NCI-H2029 treated with DMSO at 0.1 percent for 48 hours (cell line): ENCODE data around the gene GPR68.
A peak's percentile ranks its signal among the peaks of the same experiment; 100 is the strongest.
"Not testable (repeated sequence)": the region's sequence is repeated elsewhere in the genome, so short reads cannot be mapped to it uniquely, and the experiment has no call there.

Source experiments
- DNase-seq: peaks from one replicate; lab custom pipeline; 2025; lab: John Stamatoyannopoulos, UW

GPR68 gene

DNA sequence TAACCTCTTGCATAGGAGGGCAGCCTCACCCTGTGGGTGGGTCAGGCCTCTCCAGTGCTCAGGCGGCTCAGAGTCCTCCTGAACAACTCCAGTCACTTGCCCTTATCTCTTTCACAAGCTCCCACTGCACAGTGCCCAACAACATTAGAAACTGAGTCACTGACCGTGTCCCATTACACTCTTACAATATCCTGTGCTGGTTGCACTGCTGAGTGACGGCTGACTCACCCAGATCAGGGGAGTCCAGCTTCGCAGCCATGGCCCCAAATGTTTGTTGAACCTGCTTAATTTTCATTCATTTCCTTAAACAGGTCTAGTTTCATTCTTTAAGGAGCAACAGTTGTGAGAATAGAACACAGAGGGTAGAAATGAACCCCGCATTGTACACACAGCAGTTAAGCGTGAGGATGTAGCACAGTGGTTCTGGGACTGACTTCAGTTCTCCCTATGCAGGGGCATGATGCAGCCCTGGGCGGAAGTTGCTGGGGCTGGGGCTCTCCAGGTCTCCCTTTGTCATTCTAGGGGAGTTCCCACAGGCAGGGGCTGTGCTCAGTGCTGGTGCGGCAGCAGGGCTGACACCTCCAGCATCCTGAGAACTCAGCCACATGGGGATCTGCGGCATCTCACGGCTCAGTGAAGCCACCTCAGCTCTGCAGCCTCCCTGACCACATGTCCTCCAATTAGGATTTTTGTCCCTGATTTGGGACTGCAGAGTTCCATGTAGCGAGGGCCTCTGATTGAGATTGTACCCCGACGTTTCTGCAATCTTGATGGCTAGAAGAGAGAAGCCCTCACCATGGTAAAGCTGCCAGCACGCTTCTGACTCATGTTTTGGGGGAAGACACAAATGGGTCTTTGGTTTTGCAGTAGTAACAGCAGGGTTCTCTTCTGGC, 16.1 kb downstream of the GPR68 start:
- DNase-seq, result no peak

DNA sequence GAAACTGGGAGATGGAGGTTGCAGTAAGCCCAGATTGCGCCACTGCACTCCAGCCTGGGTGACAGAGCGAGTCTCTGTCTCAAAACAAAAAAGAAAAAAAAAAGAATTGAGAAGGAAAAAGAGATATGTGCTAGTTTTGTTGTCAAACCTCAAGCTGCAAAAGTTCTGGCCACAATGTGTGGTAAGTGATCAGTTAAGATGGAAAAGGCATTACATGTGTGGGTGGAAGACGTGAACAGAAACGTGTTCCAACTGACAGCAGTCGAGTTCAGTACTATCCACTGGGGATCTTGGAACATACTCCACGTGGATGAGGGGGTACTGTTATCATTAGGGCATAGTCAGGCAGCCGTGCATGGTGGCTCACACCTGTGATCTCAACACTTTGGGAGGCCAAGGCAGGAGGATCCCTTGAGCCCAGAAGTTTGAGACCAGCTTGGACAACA, 17.3 kb downstream of the GPR68 start:
- DNase-seq, result no peak

- DNase-seq, result not testable (repeated sequence)
Observed at GRCh38 chr14:91226360-91226759, 18.1 kb downstream of the GPR68 start.

DNA sequence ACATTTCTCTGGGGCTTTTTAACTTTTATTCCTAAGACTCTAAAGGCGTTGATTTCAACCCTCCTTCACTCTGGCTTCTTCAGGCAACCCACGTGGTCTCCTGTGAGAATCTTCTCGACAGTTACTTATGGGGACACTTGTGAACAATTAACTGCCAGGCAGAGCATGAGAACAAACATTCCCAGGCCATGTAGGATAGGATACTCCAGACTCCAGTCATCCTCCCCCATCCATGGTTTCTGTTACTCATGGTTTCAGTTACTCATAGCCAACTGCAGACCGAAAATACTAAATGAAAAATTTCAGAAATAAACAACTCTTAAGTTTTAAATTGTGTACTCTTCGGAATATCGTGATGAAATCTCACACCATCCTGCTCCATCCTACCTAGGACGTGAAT, 19.5 kb downstream of the GPR68 start:
- DNase-seq, result peak; percentile 36

- peak; percentile 67 for DNase-seq
Observed at GRCh38 chr14:91223028-91223783, 21.3 kb downstream of the GPR68 start.

DNA sequence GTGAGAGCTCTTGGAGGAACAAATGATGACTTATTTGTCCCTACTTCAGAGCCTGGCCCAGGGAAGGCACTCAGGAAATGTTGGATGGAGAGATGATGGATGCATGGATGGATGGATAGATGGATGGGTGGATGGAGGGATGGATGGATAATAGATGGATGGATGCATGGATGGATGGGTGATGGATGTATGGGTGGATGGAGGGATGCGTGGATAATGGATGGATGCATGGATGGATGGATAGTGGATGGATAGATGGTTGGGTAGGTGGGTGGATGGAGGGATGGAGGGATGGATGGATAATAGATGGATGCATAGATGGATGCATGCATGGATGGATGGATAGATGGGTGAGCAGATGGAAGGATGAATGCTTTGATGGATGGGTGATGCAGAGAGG, 23.2 kb downstream of the GPR68 start:
- no peak for DNase-seq

- DNase-seq, result no peak
Observed at GRCh38 chr14:91220581-91221000, 23.9 kb downstream of the GPR68 start.

DNA sequence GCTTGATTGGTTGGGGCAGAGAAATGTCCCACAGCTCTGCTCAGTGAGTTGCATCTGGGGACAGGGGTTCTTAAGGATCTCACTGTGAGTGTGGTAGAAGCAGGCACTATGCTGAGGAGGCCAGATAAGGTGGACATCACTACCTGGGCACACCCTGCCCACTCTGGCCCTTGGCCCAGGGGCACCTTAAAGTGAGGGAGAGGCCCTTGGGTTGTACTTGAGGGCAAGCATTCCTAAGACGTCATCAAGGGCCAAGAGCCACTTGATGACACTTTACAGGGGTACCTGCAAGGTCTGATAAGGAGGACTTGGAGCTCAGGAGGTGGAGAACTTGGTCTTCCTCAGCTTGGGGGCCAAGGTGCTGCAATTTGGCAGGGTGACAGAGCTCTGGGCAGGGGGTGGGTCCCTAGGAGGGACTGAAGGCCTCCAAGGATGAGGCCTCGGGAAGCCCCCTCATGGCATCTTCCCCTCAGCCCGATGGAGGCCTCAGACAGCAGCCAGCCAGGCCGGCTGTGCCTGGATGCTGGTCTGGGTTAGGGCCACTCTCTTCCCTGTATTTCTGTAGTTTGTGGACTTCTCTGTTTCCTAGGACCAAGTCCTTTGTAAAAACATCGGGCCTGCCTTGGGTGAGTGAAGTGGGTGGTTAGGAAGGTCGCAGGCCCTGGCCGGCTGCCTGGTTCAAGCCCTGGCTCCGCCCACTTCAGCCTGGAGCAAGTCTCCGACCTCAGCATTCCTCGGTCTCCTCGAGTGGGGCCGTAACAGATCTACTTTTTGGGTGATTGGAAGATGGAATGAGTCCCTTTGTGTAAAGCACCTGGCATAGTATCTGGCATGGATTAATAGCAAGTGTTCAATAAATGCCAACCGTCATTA, 24.8 kb downstream of the GPR68 start:
- DNase-seq, result no peak

DNA sequence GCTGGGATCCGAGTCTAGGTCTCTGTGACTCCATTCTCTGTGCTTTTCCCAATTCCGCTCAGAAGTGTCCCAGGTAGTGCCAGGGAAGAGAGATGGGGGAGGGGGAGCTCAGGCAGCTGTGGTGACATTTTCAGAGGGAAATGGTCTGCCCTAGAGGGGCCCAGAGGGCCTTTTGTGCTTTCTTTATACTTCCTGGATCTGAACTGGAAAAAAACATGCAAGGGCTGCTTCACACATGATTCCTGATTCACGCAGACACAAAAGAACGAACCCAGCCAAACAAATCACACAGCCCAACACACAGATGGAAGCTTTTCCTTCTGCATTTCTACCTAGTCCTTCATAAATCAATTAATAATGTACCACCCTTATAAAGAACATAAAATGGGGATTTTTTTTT, 26.5 kb downstream of the GPR68 start:
- DNase-seq, result no peak

DNA sequence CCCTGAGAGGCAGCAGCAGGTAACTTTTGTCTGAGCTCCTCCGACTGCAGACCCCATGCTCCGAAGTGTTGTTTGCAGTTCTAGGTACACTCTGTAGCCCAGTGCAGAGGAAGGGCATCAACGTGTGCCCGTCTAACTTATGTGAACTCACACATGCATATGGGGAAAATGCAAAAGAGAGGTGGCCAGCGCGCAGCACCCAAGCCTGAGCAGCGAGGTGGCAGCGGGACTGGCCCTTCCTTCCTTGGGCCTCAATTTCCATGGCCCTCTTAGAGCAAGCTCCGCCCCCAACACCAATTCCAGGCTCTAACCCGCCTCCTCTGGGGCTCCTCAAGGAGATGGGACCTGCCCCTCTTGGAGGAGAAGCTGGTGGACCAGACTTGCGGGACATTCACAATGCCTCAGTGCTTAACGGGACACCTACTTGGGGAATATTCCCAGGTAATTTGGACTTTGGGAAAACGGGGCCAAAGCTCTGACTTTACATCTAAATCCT, 27.7 kb downstream of the GPR68 start:
- DNase-seq, result no peak

DNA sequence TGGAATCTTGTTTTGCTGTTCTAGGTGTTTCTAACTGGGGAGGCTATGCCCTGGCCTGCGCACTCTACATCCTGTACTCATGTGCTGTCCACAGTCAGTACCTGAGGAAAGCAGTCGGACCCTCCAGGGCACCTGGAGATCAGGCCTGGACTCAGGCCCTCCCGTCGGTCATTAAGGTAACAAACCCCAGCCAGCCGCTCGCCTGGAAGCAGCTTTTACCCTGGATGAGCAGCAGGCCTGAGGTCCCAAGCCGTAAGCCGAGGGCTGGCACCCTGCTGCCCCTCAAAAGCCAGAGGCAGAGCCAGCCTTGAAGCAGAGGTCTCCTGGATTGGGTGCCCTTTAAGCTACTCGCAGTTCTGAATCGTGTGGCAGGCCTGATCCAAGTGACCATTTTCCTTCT, 29.1 kb downstream of the GPR68 start:
- no peak for DNase-seq

- no peak for DNase-seq
Observed at GRCh38 chr14:91214306-91214705, 30.2 kb downstream of the GPR68 start.

- DNase-seq, result no peak
Observed at GRCh38 chr14:91211017-91211416, 33.5 kb downstream of the GPR68 start.

GRCh38 chr14:91207008-91207407, 37.5 kb downstream of the GPR68 start:
- DNase-seq, result no peak

DNA sequence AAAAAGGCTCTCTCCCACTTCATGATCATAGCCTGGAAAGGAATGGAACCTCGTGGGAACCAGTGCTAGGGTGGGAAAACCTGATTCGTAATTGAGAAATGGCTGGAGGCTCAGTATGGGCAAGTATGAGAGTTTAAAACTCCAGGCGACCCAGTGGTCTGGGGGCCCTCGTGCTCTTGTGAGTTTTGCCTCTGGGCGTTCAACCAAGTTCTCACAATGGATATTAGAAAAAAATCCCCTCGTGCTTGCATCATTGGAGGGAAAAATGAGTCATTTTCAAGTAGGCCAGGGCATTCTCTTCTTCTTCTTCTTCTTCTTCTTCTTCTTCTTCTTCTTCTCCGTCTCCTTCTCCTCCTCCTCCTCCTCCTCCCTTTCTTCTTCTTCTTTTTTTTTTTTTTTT, 39.0 kb downstream of the GPR68 start:
- DNase-seq, result no peak

GRCh38 chr14:91204657-91205056, 39.8 kb downstream of the GPR68 start:
- no peak for DNase-seq

DNA sequence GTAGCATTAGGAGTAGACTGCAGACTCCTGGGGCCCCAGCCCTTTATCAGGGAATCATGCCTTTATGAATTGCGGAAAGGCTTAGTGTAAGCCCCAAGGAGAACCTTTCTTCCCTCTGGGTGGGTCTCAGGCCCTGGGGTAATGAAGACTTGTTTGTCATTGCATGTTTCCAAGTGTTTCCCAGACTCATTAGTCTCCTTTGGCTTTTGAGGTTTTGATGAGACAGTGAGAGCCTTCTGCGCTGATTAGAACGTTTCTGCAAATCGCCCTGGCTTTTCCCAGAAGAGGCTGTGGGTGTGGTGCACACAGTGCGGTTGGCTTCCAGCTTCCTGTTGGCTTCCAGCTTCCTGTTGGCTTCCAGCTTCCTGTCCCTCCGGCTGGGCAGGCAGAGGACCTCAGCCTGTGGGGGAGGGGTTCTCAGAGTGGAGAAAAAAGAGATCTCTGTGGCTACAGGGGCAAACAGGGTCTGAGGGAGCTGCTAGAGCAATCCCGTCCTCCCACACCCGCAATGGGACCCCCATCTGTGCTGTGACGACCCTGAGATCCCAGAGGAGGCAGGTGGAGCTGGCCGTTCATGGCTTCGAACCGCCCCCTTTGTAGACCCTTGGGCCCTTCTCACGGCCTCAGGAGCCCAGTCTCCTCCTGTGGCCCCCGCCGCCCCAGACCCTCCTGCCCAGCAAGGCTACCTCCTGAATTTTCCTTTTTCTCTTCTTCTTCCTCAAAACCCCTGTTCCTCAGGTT, 42.1 kb downstream of the GPR68 start:
- DNase-seq, result no peak

DNA sequence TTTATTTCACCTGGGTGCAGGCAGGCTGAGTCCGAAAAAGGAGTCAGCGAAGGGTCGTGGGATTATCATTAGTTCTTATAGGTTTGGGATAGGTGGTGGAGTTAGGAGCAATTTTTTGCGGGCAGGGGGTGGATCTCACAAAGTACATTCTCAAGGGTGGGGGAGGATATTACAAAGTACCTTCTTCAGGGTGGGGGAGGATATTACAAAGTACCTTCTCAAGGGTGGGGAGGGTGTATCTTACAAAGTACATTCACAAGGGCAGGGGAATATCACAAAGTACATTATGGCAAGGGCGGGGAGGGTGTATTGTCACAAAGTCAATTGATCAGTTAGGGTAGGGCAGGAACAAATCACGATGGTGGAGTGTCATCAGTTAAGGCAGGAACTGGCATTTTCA, 43.7 kb downstream of the GPR68 start:
- not testable (repeated sequence) for DNase-seq

DNA sequence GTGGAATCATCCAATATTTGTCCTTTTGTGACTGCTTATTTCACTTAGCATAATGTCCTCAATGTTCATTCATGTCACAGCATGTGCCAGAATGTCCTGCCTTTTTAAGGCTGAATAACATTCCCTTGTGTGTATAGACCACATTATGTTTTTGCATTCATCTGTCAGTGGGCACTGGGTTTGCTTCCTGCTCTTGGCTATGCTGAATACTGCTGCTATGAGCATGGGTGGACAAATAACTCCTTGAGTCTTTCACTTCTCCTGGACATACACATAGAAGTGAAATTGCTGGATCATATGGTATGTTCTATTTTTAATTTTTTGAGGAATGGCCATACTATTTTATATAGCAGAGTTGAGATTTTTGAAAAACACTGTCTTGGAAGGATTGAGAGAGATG, 46.9 kb downstream of the GPR68 start:
- DNase-seq, result no peak

DNA sequence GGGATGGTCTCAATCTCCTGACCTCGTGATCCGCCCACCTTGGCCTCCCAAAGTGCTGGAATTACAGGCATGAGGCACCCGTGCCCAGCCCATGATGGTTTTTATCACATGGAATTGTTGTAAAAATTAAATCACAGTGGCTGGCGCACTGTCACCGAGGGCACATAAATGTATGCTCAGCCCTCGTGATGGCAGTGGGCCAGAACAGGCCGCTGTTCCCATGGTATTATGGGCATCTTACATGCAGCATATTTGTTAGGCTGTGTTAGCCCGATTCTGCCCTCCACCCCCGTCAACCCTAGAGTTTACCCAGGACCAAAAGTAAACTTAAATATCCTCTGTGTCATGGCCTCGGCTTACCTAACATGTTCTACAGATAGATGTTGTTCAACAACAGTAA, 48.6 kb downstream of the GPR68 start:
- no peak for DNase-seq

DNA sequence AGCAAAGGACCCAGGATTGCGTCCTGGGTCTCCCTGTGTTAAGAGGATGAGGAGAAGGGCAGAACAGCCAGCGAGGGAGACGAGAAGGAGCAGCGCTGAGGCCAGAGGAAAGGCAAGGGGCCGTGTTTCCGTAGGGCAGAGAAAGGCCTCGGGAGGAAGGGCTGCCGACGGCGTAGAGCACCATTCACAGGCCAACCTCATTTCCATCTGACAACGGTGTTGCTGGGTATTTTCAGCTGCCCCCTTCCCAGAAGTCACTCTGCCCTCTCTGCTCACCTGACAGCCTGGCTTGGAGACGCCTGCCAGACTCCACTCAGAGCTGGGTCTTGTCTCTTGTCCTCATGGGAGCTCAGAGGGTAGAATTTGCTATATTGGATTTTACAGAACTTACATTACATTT, 51.4 kb downstream of the GPR68 start:
- no peak for DNase-seq
